Measurements from ENCODE around the gene RPP40.
"Not testable (repeated sequence)": the region's sequence is repeated elsewhere in the genome, so short reads cannot be mapped to it uniquely, and the experiment has no call there.

Gene RPP40

GRCh38 chr6:5003604-5004372, at the start of gene RPP40:
Gene RPP40 (minus strand): TSS chr6:5004037. CDS start chr6:5004002, 35 bp downstream.
- peak; percentile 99 to 100 for DNase-seq

GRCh38 chr6:5053038-5053437, 49.2 kb upstream of the RPP40 start:
- DNase-seq: no peak

- DNase-seq: no peak
These were observed 47.6 kb upstream of the RPP40 start for GRCh38 chr6:5051394-5051793.

- DNase-seq: no peak
These were observed 46.2 kb upstream of the RPP40 start for GRCh38 chr6:5050009-5050408.

GRCh38 chr6:5046430-5046829, 42.6 kb upstream of the RPP40 start:
- DNase-seq: no peak

- no peak for DNase-seq
These were observed 41.6 kb upstream of the RPP40 start for GRCh38 chr6:5045416-5045815.

GRCh38 chr6:5044866-5045265, 41.0 kb upstream of the RPP40 start:
- no peak for DNase-seq

- no peak for DNase-seq
These were observed 38.6 kb upstream of the RPP40 start for GRCh38 chr6:5042436-5042835.

- DNase-seq: no peak
These were observed 38.1 kb upstream of the RPP40 start for GRCh38 chr6:5041955-5042354.

- DNase-seq: no peak
These were observed 32.4 kb upstream of the RPP40 start for GRCh38 chr6:5036269-5036668.

- no peak for DNase-seq
These were observed 30.9 kb upstream of the RPP40 start for GRCh38 chr6:5034736-5035135.

GRCh38 chr6:5034328-5034727, 30.5 kb upstream of the RPP40 start:
- DNase-seq: no peak

- DNase-seq: not testable (repeated sequence)
These were observed 29.5 kb upstream of the RPP40 start for GRCh38 chr6:5033214-5033904.

- DNase-seq: not testable (repeated sequence)
These were observed 28.9 kb upstream of the RPP40 start for GRCh38 chr6:5032706-5033105.

- DNase-seq: no peak
These were observed 27.3 kb upstream of the RPP40 start for GRCh38 chr6:5031150-5031549.

- DNase-seq: peak; percentile 55 to 64
These were observed 26.8 kb upstream of the RPP40 start for GRCh38 chr6:5030596-5031136.

- DNase-seq: no peak
These were observed 25.8 kb upstream of the RPP40 start for GRCh38 chr6:5029609-5030008.

- no peak for DNase-seq
These were observed 25.1 kb upstream of the RPP40 start for GRCh38 chr6:5028921-5029320.

- no peak for DNase-seq
These were observed 24.5 kb upstream of the RPP40 start for GRCh38 chr6:5028301-5028700.

- no peak for DNase-seq
These were observed 22.3 kb upstream of the RPP40 start for GRCh38 chr6:5025911-5026819.

GRCh38 chr6:5023923-5024322, 20.1 kb upstream of the RPP40 start:
- DNase-seq: no peak

GRCh38 chr6:5020142-5020541, 16.3 kb upstream of the RPP40 start:
- no peak for DNase-seq

GRCh38 chr6:5014072-5014561, 10.3 kb upstream of the RPP40 start:
- no peak for DNase-seq
